Stimulated activated CD8-positive, alpha-beta memory T cell treated with anti-CD3 and anti-CD28 coated beads, Interleukin-7, amount 100 ng/mL, for 24 hours (primary cell): ENCODE results near the gene COL8A1.

Source experiments
- DNase-seq: peaks from one replicate; pipeline ENCODE4 v3.0.0-alpha.2; 2020; ENCODE audit warnings: low read depth

Gene COL8A1

GRCh38 chr3:99761415-99762165 lies 123.2 kb downstream of the COL8A1 start:
- no peak for DNase-seq

- DNase-seq, result no peak
Measured at GRCh38 chr3:99762901-99763300, 124.5 kb downstream of the COL8A1 start.

DNA sequence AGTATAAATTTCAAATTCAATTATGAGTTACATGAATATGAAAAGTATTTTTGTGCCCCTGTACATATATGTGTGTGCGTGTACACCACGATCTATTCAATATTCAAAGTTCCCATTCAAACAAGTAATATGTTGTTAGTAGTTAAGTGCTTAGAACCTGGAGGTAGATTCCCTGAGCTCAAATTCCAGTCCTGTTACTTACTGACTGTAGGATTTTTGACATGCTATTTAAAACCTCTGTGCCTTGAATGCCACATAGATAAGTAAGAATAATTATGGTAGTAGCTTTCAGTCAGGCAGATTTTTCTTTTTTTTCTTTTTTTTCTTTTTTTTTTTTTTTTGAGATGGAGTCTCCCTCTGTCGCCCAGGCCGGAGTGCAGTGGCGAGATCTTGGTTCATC lies 126.0 kb downstream of the COL8A1 start:
- DNase-seq, result no peak

GRCh38 chr3:99765042-99765942 lies 126.9 kb downstream of the COL8A1 start:
- DNase-seq, result no peak

DNA sequence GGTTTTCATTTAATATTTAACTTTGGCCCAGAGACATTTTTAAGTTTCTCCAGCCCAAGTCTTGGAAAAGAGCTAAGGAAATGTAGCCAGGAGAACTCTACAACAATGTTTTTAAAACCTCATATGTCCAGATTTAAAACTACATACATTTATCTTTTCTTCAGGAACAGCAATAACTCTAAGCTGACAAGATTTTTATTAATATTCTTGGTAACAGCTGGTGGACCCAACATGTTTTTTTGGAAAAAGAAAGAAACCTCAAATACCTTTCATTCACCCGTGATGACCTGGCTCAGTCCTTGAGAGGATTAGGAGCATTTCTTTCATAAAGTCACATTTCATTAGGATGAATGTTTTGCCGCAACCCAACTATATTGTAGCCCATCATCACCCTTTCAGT lies 128.9 kb downstream of the COL8A1 start:
- DNase-seq, result no peak

GRCh38 chr3:99768126-99768525 lies 129.7 kb downstream of the COL8A1 start:
- DNase-seq, result no peak

- DNase-seq, result no peak
Measured at GRCh38 chr3:99768808-99769501, 130.6 kb downstream of the COL8A1 start.

GRCh38 chr3:99772171-99772570 lies 133.8 kb downstream of the COL8A1 start:
- DNase-seq, result no peak

DNA sequence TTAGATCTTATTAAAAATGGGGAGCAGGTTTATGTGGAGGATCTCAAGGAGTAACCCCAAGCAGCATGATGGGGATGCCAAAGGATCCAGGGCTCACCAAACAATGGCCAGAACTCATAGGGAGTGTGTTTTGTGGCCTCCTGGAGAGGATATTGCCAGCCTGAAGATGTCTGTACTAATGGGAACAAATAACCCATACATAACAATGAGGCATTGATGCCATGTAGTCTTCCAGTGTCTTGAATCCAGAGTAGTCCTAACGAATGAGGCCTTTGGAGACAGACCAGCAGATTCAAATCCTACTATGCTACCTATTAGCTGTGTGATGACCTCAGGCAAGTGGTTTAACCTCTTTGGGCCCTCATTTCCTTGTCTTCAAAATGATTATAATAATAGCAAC lies 134.3 kb downstream of the COL8A1 start:
- no peak for DNase-seq

DNA sequence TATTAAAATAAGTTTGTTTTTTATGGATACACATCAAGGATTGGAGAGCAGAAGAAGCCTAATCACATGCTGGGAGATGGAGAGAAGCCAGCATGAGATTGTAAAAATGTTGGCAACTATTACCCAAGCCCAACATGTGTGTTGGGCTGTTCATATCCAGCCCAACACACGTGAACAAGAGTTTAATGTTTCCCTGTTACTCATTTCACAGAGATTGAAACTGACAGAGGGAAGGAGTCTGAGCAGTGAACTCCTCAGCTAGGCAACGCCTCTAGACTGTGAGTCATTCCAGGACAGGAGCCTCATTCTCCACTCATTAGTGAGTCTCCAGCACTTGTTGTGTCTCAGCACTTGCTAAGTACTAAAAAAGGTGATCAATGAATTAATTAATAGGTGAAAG lies 136.1 kb downstream of the COL8A1 start:
- DNase-seq, result no peak

GRCh38 chr3:99776516-99777209 lies 138.3 kb downstream of the COL8A1 start:
- no peak for DNase-seq

- DNase-seq, result no peak
Measured at GRCh38 chr3:99777210-99777549, 138.8 kb downstream of the COL8A1 start.

- DNase-seq, result no peak
Measured at GRCh38 chr3:99777708-99778107, 139.3 kb downstream of the COL8A1 start.

DNA sequence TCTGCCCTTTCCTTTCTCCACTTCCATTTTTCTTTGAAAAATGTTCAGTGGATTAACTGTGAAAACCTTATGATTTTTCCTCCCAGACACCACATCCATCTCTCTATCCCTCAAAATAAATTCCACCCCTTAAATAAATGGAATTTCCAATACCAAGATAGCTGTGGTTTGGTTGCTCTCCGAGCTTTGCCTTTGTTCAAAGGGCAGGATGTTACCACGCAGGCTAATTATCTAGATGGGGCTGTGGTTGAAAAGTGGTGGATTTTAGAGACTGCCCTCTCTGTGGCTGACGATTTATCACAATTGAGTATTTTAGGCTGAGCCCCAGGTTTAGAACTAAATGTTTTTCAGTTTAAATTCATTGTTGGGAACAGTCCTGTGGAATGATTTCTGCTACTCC lies 142.4 kb downstream of the COL8A1 start:
- DNase-seq, result no peak

DNA sequence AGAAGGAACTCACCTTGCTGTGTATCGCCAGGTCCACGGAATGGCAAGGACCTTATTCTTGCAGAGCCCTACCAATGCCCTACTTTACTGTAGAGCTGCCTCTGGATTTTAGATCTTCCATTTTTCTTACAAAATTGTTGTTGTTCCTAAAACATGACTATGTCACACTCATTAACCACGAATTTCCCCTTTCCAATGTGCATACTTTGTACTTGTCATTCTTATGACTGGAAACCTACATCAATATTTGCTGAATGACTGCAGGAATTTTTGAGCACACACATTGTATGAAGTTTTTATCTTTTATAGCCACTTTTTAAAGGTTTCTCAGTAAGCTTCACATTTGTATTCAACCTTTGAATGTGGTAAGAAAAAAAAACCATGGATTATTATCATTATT lies 143.4 kb downstream of the COL8A1 start:
- no peak for DNase-seq

DNA sequence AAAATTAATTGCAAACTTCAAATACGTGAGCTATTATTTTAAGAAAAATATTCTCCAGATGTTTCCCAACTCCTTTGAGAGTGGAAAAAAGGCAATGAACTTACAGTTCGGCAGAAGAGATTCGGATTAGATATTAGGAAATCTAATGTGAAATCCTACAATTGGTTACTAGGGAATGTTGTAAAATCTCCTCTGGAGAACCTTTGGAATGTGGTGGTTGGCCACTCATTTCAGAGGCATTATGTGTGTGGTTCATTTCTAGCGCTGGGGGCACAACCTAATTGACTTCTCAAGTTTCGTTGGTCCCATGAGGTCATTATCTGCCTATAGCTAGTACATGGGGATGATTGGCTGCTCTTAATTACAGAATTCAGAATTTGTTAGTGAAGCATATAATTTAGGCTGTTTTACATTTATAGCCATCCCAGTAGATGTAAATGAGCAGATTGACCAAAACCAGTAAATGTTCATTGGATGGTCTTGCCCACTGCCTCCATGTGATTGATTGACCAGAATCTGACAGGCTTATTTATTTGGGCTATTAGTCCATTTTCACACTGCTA lies 144.7 kb downstream of the COL8A1 start:
- DNase-seq, result no peak

GRCh38 chr3:99789011-99789721 lies 150.8 kb downstream of the COL8A1 start:
- DNase-seq, result no peak

DNA sequence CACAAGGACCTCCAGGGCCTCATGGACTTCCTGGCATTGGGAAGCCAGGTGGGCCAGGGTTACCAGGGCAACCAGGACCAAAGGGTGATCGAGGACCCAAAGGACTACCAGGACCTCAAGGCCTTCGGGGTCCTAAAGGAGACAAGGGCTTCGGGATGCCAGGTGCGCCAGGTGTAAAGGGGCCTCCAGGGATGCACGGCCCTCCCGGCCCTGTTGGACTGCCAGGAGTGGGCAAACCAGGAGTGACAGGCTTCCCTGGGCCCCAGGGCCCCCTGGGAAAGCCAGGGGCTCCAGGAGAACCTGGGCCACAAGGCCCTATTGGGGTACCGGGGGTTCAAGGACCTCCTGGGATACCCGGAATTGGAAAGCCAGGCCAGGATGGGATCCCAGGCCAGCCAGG lies 156.1 kb downstream of the COL8A1 start:
- DNase-seq, result no peak

DNA sequence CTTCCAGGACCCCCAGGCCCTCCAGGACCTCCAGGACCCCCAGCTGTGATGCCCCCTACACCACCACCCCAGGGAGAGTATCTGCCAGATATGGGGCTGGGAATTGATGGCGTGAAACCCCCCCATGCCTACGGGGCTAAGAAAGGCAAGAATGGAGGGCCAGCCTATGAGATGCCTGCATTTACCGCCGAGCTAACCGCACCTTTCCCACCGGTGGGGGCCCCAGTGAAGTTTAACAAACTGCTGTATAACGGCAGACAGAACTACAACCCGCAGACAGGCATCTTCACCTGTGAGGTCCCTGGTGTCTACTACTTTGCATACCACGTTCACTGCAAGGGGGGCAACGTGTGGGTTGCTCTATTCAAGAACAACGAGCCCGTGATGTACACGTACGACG lies 157.2 kb downstream of the COL8A1 start:
- no peak for DNase-seq

DNA sequence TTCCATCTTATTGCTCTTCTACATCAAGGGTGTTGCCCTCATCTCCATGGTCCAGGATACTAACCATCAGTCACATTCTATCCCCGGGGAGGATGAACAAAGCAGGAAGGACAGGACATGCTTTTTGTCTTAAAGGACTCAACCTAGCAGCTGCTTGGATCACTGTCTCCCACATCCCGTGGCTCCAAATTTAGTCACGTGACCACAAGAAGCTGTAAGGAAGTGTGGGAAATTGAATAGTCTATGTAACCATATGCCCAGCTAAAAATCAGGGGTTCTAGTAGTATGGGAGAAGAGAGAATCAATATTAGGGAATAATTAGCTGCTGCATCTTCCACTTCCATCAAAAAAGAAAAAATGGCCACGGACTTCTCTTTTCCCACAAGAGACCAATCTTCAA lies 161.0 kb downstream of the COL8A1 start:
- DNase-seq, result no peak

- DNase-seq, result no peak
Measured at GRCh38 chr3:99803297-99803696, 164.9 kb downstream of the COL8A1 start.
